NB4 (cell line): Measurements from ENCODE around the gene ZNF580.

Experiments
- CTCF ChIP-seq: IDR thresholded peaks from one replicate; pipeline ENCODE4 v1.5.1; 2012; ENCODE audit warnings: low read depth, low read length
- MAX ChIP-seq: IDR thresholded peaks from 2 replicates; pipeline ENCODE4 v1.6.1; 2011; ENCODE audit warnings: low read depth, low read length
- MYC ChIP-seq: IDR thresholded peaks from 2 replicates; pipeline ENCODE4 v1.6.1; 2011; ENCODE audit warnings: low read depth, low read length
- POLR2A ChIP-seq: IDR thresholded peaks from 2 replicates; pipeline ENCODE4 v1.6.1; 2011; ENCODE audit warnings: mild to moderate bottlenecking; ENCODE audit not compliant: insufficient read length; ENCODE audit errors: extremely low read depth

- TF ChIP-seq CTCF (no peak), POLR2A (no peak), MAX (no peak), MYC (no peak)
Observed at GRCh38 chr19:55646889-55647731, 6.3 kb downstream of the ZNF580 start.
